CD4-positive, alpha-beta T cell treated with Interleukin-15 for 1 hour (primary cell): ENCODE data around the gene CDHR1.
"Not testable (repeated sequence)": the region's sequence is repeated elsewhere in the genome, so short reads cannot be mapped to it uniquely, and the experiment has no call there.

ENCODE experiments used
- DNase-seq: peaks from one replicate; pipeline ENCODE4 v3.0.0-alpha.2; 2020

CDHR1 gene

GRCh38 chr10:84194424-84195043 lies at the start of gene CDHR1:
Gene CDHR1, plus strand, starts transcription at chr10:84194537. Its CDS starts 224 bp downstream, at chr10:84194761.
- peak; percentile 62 for DNase-seq

- no peak for DNase-seq
Measured at GRCh38 chr10:84147347-84147746, 47.0 kb upstream of the CDHR1 start.

- not testable (repeated sequence) for DNase-seq
Measured at GRCh38 chr10:84148006-84148597, 46.2 kb upstream of the CDHR1 start.

- DNase-seq = no peak
Measured at GRCh38 chr10:84149854-84150253, 44.5 kb upstream of the CDHR1 start.

- DNase-seq = no peak
Measured at GRCh38 chr10:84152769-84153168, 41.6 kb upstream of the CDHR1 start.

- no peak for DNase-seq
Measured at GRCh38 chr10:84155521-84155920, 38.8 kb upstream of the CDHR1 start.

- no peak for DNase-seq
Measured at GRCh38 chr10:84156009-84156408, 38.3 kb upstream of the CDHR1 start.

- peak; percentile 78 for DNase-seq
Measured at GRCh38 chr10:84156768-84157167, 37.6 kb upstream of the CDHR1 start.

GRCh38 chr10:84158061-84158460 lies 36.3 kb upstream of the CDHR1 start:
- DNase-seq = no peak

- no peak for DNase-seq
Measured at GRCh38 chr10:84158550-84158949, 35.8 kb upstream of the CDHR1 start.

- DNase-seq = no peak
Measured at GRCh38 chr10:84159076-84159685, 35.2 kb upstream of the CDHR1 start.

GRCh38 chr10:84160663-84161362 lies 33.5 kb upstream of the CDHR1 start:
- no peak for DNase-seq

GRCh38 chr10:84163996-84164395 lies 30.3 kb upstream of the CDHR1 start:
- DNase-seq = no peak

- no peak for DNase-seq
Measured at GRCh38 chr10:84164442-84164841, 29.9 kb upstream of the CDHR1 start.

- no peak for DNase-seq
Measured at GRCh38 chr10:84166620-84167288, 27.6 kb upstream of the CDHR1 start.

GRCh38 chr10:84167289-84167653 lies 27.1 kb upstream of the CDHR1 start:
- not testable (repeated sequence) for DNase-seq

- DNase-seq = not testable (repeated sequence)
Measured at GRCh38 chr10:84168382-84168781, 26.0 kb upstream of the CDHR1 start.

GRCh38 chr10:84171237-84171636 lies 23.1 kb upstream of the CDHR1 start:
- DNase-seq = not testable (repeated sequence)

GRCh38 chr10:84171700-84172466 lies 22.5 kb upstream of the CDHR1 start:
- not testable (repeated sequence) for DNase-seq

- DNase-seq = no peak
Measured at GRCh38 chr10:84172467-84173356, 21.6 kb upstream of the CDHR1 start.

GRCh38 chr10:84173501-84173929 lies 20.8 kb upstream of the CDHR1 start, which contains the start of gene GPR15LG:
Gene GPR15LG, plus strand, starts transcription at chr10:84173801. Its CDS starts 51 bp downstream, at chr10:84173852.
- DNase-seq = no peak
